Activated naive CD4-positive, alpha-beta T cell treated with anti-CD3 and anti-CD28 coated beads, Interleukin-2, amount 50 U/mL, for 24 hours (primary cell): ENCODE measurements around the gene KCNN3.
A peak's percentile ranks its signal among the peaks of the same experiment; 100 is the strongest.

ENCODE experiments used
- H3K27ac Mint-ChIP-seq: one replicate; pipeline ENCODE4 v1.8.0; 2021; ENCODE audit warnings: mild to moderate bottlenecking, mixed read lengths
- H3K27me3 Mint-ChIP-seq: one replicate; pipeline ENCODE4 v1.8.0; 2021; ENCODE audit warnings: mixed read lengths
- H3K36me3 Mint-ChIP-seq: one replicate; pipeline ENCODE4 v1.8.0; 2021; ENCODE audit warnings: mixed read lengths
- H3K4me1 Mint-ChIP-seq: one replicate; pipeline ENCODE4 v1.8.0; 2021; ENCODE audit warnings: mixed read lengths
- H3K4me3 Mint-ChIP-seq: one replicate; pipeline ENCODE4 v1.8.0; 2021; ENCODE audit warnings: mild to moderate bottlenecking, mixed read lengths
- H3K9me3 Mint-ChIP-seq: one replicate; pipeline ENCODE4 v1.8.0; 2021; ENCODE audit warnings: mixed read lengths

The KCNN3 gene

DNA sequence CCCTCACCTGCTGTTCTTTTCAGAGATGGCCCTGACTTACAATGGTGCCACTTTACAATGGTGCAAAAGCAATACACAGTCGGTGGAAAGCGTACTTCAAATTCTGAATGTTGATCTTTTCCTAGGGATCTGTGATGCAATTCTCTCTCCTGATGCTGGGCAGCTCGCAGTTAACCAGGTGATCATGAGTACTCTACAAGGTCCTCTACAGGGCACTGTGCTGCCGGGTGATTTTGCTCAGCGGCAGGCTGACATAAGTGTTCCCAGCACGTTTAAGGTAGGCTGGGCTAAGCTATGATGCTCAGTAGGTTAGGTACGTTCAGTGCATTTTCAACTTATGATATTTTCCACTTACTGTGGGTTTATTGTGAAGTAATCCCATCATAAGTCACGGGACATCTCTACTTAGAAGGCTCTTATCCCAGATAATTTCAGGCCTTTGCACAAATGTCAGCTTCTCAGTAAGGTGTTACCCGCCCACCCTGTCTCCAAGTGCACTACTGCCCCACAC lies 126.5 kb downstream of the KCNN3 start:
- no peaks in the 10 kb centered on the region for H3K36me3 Mint-ChIP-seq
- H3K4me1 Mint-ChIP-seq = peaks cover 58% of the 10 kb centered on the region
- H3K4me3 Mint-ChIP-seq = no peak overlapping the region
- no peaks in the 10 kb centered on the region for H3K9me3 Mint-ChIP-seq
- H3K27me3 Mint-ChIP-seq = no peaks in the 10 kb centered on the region
- H3K27ac Mint-ChIP-seq = peak overlapping the region; percentile 23

DNA sequence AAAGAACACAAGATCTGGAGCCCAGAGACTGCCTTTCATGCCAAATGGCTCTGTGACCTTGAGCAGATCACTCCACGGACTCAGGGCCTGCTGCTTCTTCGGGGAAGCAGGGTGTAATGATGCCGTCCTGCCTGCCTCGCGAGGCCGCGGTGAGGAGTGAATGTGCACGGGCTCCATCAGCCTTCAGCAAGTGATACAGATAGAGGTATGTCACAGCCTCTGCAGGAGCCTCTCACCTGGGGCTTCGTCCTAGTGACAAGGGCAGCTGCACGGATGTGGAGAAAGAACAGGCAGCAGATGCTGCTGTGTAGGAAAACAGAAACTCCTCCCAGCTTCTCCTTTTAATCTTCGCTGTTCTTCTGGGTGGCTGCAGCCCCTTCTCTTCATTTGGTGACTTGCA lies 127.5 kb downstream of the KCNN3 start:
- H3K4me1 Mint-ChIP-seq = peaks cover 58% of the 10 kb centered on the region
- no peaks in the 10 kb centered on the region for H3K9me3 Mint-ChIP-seq
- H3K4me3 Mint-ChIP-seq = no peak overlapping the region
- H3K27me3 Mint-ChIP-seq = no peaks in the 10 kb centered on the region
- H3K27ac Mint-ChIP-seq = peak overlapping the region; percentile 41
- H3K36me3 Mint-ChIP-seq = no peaks in the 10 kb centered on the region

GRCh38 chr1:154741741-154742495 lies 128.2 kb downstream of the KCNN3 start:
- Mint-ChIP-seq H3K4me3 (no peak overlapping the region), H3K4me1 (peaks cover 58% of the 10 kb centered on the region)

DNA sequence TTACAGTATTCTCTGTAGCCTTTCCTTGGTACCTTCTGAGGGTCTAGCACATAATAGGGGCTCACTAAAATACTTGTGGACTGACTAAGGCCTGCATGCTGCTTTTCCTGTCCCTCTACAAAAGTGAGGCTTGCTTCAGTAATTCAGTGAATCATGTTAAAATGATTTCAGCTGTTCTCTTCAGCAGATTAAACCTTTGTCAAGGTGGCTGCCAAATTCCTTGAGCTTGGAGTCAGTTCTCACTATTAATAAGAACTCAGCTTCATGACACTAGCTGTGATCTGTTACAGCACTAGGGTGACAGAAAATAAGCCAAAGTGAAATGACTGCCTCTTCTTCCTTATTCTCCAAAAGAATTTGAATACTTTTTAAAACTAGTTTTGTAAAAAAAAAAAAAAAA lies 128.8 kb downstream of the KCNN3 start:
- H3K27ac Mint-ChIP-seq = no peak overlapping the region
- H3K27me3 Mint-ChIP-seq = no peaks in the 10 kb centered on the region
- no peaks in the 10 kb centered on the region for H3K36me3 Mint-ChIP-seq
- no peak overlapping the region for H3K4me3 Mint-ChIP-seq
- no peaks in the 10 kb centered on the region for H3K9me3 Mint-ChIP-seq
- H3K4me1 Mint-ChIP-seq = peaks cover 58% of the 10 kb centered on the region

More at GRCh38 chr1:154741741-154742495, 128.2 kb downstream of the KCNN3 start:
- Mint-ChIP-seq H3K9me3 (no peaks in the 10 kb centered on the region), H3K27me3 (no peaks in the 10 kb centered on the region), H3K36me3 (no peaks in the 10 kb centered on the region), H3K27ac (peak overlapping the region; percentile 56)

DNA sequence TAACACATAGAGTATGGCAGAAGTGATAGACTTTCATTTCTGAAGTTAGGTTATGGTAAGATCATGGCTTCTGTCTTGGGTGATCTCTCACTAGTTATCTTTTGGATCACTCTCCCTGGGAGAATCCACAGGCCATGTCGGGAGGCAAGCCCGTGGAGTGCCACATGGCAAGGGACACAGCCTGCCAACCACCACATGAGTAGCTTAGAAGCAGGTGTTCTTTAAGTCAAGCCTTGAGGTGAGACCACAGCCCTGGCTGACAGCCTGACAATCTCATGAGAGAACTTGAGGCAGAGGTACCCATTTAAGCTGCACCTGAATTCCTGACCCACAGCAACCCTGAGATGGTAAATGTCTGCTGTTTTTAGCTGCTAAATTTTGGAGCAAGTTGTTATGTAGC lies 130.4 kb downstream of the KCNN3 start:
- Mint-ChIP-seq H3K4me1 (peaks cover 55% of the 10 kb centered on the region), H3K9me3 (no peaks in the 10 kb centered on the region), H3K27me3 (no peaks in the 10 kb centered on the region), H3K36me3 (no peaks in the 10 kb centered on the region), H3K27ac (peak overlapping the region; percentile 13), H3K4me3 (no peak overlapping the region)

- Mint-ChIP-seq H3K36me3 (no peaks in the 10 kb centered on the region), H3K27ac (peak overlapping the region; percentile 92), H3K9me3 (no peaks in the 10 kb centered on the region), H3K4me3 (peak overlapping the region; percentile 76), H3K27me3 (no peaks in the 10 kb centered on the region), H3K4me1 (peaks cover 48% of the 10 kb centered on the region)
These were observed 133.2 kb downstream of the KCNN3 start for GRCh38 chr1:154736841-154737240.

DNA sequence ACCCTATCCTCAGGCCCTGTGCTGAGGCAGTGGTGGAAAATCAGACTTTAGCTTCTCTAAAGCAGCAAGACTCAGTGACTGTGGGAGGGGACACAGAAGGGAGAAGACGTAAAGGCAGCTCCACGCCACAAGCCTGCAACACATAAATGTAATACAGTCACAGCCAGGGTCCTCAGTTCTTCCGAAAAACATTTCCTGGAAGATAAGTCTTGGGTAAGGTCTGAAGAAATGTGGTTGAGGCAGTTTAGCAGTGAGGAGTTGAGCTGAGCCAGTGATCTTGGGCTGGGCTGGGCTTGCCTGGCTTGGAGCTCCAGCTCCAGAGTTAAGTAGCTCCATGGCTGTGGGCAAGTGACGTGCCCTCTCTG lies 134.3 kb downstream of the KCNN3 start:
- no peaks in the 10 kb centered on the region for H3K36me3 Mint-ChIP-seq
- no peaks in the 10 kb centered on the region for H3K9me3 Mint-ChIP-seq
- H3K27me3 Mint-ChIP-seq = no peaks in the 10 kb centered on the region
- H3K4me1 Mint-ChIP-seq = peaks cover 48% of the 10 kb centered on the region
- peak overlapping the region; percentile 43 for H3K27ac Mint-ChIP-seq
- no peak overlapping the region for H3K4me3 Mint-ChIP-seq

DNA sequence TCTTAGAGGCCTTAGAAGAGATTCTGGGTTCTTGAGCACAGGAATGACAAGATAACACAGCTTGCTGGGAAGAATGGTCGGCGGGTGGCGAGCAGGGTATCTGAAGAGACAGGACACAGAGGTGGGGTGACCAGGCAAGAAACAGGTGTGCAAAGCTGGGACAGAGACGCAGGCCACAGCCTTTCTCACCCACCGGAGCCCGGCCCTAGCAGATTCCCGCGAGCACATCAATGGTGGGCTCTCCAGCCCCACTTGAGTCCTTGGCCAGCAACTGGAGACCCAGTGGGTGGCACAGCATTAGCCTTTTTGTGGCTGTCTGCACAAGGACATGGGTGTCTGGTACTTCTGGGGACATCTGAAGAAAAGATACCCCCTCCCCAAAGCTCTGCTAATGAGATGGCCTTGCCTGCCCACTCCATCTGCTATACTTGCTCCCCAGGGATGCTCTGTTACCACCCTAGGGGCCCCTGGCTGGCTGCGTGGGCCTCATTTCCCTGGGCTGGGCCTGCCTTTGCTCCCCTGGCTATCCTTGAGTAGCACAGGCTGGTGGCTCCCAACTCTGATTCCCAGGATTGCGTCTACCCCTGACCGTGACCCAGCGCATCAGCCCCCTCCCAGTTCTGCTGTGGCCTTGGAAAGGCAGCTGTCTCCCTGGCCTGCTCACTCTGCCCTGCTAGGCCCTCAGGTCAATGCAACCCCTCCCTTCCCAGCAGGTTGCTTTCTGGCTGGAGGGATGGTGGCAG lies 134.8 kb downstream of the KCNN3 start:
- Mint-ChIP-seq H3K27me3 (no peaks in the 10 kb centered on the region), H3K9me3 (no peaks in the 10 kb centered on the region), H3K36me3 (no peaks in the 10 kb centered on the region), H3K27ac (peak overlapping the region; percentile 51), H3K4me3 (no peak overlapping the region), H3K4me1 (peaks cover 53% of the 10 kb centered on the region)

- Mint-ChIP-seq H3K4me1 (peaks cover 57% of the 10 kb centered on the region), H3K36me3 (no peaks in the 10 kb centered on the region), H3K4me3 (no peak overlapping the region), H3K27me3 (no peaks in the 10 kb centered on the region), H3K27ac (no peak overlapping the region), H3K9me3 (no peaks in the 10 kb centered on the region)
These were observed 136.5 kb downstream of the KCNN3 start for GRCh38 chr1:154733621-154734020.

DNA sequence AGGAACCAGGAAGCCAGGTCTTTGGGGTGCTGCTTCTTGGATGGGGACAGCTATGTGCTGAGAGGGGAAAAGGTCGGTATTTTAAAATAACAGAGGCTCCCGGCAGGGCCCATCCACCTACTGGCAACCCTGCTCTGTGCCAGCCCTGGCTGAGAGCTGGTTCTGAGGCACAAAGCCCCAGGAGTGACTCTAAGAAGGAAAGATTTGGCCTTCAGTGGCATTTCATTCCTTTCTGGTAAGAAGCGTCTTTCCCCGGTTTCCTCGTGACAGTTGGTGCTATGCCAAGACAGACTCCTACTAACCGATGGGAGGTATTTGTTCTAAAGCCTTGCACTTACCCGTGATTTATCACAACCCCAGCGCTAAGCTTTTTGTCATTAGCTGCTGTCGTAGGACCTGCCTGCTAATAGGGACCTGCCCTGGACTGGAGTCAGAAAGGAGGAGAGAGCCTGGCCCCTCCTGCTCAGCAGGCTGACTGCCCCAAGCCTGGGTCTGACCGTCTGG lies 139.0 kb downstream of the KCNN3 start:
- Mint-ChIP-seq H3K9me3 (no peaks in the 10 kb centered on the region), H3K4me3 (no peak overlapping the region), H3K4me1 (peaks cover 50% of the 10 kb centered on the region), H3K36me3 (no peaks in the 10 kb centered on the region), H3K27me3 (no peaks in the 10 kb centered on the region), H3K27ac (no peak overlapping the region)

GRCh38 chr1:154730259-154730658 lies 139.8 kb downstream of the KCNN3 start:
- Mint-ChIP-seq H3K4me1 (peaks cover 48% of the 10 kb centered on the region), H3K27me3 (no peaks in the 10 kb centered on the region)

GRCh38 chr1:154729577-154729976 lies 140.5 kb downstream of the KCNN3 start:
- Mint-ChIP-seq H3K27me3 (no peaks in the 10 kb centered on the region), H3K9me3 (no peaks in the 10 kb centered on the region), H3K4me3 (no peak overlapping the region), H3K4me1 (peaks cover 43% of the 10 kb centered on the region), H3K27ac (no peak overlapping the region), H3K36me3 (no peaks in the 10 kb centered on the region)

More at GRCh38 chr1:154730259-154730658, 139.8 kb downstream of the KCNN3 start:
- H3K4me3 Mint-ChIP-seq = no peak overlapping the region
- H3K27ac Mint-ChIP-seq = no peak overlapping the region
- no peaks in the 10 kb centered on the region for H3K9me3 Mint-ChIP-seq
- no peaks in the 10 kb centered on the region for H3K36me3 Mint-ChIP-seq

DNA sequence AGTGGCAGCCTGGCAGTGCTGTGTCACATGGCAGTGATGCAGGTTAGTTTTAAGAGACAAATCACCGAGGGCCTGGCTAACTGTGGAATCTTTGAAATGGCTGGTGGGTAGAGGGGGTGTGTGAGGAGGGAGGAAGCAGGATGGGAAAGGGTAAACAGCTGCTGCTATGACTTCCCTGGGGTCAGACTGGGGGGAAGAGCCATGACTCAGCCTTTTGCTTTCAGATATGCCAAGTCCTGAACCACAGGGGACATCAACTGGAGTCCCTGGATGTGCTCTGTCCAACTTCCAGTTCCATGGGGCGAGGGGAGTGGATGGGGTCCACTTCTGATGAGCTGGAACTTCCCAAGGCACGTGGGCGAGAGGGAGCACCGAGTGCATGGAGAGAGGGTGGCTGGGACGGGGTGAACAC lies 141.0 kb downstream of the KCNN3 start:
- Mint-ChIP-seq H3K4me1 (peaks cover 43% of the 10 kb centered on the region), H3K4me3 (no peak overlapping the region), H3K27me3 (no peaks in the 10 kb centered on the region), H3K9me3 (no peaks in the 10 kb centered on the region), H3K27ac (peak overlapping the region; percentile 41), H3K36me3 (no peaks in the 10 kb centered on the region)

DNA sequence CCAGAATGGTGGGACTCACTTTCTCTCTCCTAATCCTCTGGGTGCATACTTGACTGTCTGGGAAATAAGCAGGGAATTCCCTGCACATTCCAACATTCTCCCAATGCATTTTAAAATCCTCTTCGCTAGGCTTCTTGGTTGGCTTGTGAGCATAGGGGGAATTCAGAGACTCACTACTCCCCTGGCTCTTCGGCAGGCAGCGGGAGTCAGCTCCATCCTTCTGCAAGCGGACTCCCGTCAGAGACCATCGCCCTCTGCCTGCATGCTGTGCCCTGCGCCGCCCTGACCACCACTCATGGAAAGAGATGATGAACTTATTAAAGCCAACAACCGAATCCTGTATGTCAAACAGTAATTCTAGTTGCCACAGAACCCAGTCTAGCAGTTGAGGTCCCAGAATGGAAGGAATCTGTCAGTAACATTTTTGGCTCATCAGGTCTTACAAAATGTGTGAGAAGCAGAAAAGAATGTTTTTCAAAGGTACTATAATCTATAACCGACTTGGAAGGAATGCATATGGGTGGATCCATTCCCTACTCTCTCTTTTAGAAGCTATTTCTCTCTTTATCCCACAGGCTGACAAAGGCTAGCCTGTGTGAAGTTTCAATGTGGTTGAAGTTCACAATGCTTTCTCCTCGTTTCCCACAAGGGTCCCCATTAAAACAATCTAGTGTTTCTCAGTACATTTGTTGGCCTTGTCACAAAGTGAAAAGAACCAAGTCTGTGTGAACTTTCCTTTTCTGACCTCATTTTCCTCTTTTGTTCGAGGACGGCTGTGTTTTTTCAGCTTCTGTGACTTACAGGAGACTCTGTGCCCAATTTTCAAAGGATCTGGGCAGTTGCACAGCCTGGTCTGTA lies 143.0 kb downstream of the KCNN3 start:
- Mint-ChIP-seq H3K9me3 (no peaks in the 10 kb centered on the region), H3K36me3 (no peaks in the 10 kb centered on the region), H3K27ac (no peak overlapping the region), H3K4me3 (no peak overlapping the region), H3K27me3 (no peaks in the 10 kb centered on the region), H3K4me1 (peaks cover 43% of the 10 kb centered on the region)

DNA sequence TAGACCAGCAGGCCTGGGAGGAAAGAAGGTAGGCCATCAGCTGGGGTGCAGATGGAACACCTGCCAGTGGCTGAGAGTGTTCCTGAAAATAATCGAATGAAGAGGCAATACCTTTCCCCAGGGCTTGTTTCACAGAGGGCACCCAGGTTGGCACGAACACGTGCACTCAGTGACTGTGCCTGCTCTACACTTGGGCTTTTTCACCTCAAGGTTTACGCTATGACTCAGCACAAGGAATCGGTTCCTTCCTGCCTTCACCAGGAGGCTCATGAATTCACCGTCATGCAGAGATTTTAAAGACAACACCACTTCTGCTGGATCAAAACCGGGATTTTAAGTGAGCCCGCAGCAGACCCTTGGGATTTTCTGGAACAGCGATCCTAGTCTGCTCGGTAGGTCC lies 143.6 kb downstream of the KCNN3 start:
- no peak overlapping the region for H3K27ac Mint-ChIP-seq
- no peak overlapping the region for H3K4me3 Mint-ChIP-seq
- peaks cover 43% of the 10 kb centered on the region for H3K4me1 Mint-ChIP-seq
- no peaks in the 10 kb centered on the region for H3K27me3 Mint-ChIP-seq
- no peaks in the 10 kb centered on the region for H3K9me3 Mint-ChIP-seq
- no peaks in the 10 kb centered on the region for H3K36me3 Mint-ChIP-seq
